HFF-Myc (cell line): ENCODE data around the gene LDB2.

Experiments
- DNase-seq: peaks from one replicate; pipeline ENCODE4 v3.0.0-alpha.2; 2011; ENCODE audit warnings: low read depth; ENCODE audit errors: extremely low read depth
- H3K4me3 ChIP-seq: replicated peaks from 2 replicates; pipeline ENCODE4 v1.5.1; 2011; ENCODE audit warnings: low read depth, mild to moderate bottlenecking, control low read depth, low read length
- CTCF ChIP-seq: IDR thresholded peaks from 2 replicates; pipeline ENCODE4 v1.5.1; 2012; ENCODE audit warnings: mild to moderate bottlenecking, low read depth, low read length, control low read depth; ENCODE audit errors: missing control alignments

LDB2 gene

DNA sequence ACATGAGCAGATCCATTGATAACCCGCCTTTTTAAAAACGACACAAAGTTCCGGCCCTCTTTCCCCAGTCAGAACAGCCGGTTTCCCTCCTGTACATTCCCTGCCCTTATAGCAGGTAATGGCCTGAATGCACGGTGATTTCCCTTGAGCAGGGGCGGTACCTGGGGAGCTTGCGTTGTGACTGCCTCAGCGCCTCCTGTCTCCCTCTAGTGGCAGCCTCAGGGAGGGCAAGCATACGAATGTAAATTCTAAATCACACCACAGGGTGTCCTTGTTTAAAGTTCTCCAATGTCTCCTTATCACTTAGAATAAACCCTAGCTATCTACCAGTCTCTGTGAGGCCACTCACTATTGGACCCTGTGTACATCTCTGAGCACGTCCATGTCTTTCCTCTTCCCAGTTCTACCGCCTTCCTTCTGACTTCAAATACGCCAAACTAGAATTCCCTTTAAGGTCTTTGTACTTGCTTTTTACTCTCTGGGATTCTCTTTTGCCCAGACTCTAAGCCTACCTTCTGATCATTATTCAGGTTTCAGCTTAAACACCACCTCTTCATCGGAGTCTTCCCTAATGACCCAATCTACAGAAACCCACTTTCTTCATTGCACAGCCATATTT is 18.4 kb upstream of the LDB2 start:
- TF ChIP-seq CTCF, result peak; percentile 79
- DNase-seq, result peak; percentile 14
- H3K4me3 ChIP-seq, result no peak overlapping the region

- no peak for TF ChIP-seq CTCF
- H3K4me3 ChIP-seq, result no peak overlapping the region
- DNase-seq, result no peak
Measured at GRCh38 chr4:16916031-16916430, 17.6 kb upstream of the LDB2 start.

GRCh38 chr4:16914208-16914607 is 15.8 kb upstream of the LDB2 start:
- no peak for DNase-seq
- H3K4me3 ChIP-seq, result no peak overlapping the region
- peak; percentile 34 for TF ChIP-seq CTCF

DNA sequence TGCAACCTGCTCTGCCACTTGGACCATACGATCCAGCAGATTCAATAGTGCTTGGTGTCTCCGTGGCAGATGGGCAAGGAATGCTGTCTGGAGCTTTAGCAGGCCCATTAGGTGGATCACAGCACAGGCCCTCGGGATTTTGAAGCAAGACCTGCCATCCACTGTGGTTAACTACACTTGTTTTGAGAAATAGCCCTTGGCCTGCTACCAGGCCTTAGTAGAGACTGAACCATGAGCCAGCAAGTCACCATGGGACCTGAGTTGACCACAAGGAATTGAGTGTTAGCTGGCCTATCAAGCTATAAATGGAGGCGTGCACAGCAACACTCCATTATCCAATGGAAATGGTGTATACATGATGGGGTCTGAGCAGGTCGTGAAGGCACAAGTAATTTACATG is 14.5 kb upstream of the LDB2 start:
- DNase-seq, result no peak
- no peak overlapping the region for H3K4me3 ChIP-seq
- TF ChIP-seq CTCF, result no peak

DNA sequence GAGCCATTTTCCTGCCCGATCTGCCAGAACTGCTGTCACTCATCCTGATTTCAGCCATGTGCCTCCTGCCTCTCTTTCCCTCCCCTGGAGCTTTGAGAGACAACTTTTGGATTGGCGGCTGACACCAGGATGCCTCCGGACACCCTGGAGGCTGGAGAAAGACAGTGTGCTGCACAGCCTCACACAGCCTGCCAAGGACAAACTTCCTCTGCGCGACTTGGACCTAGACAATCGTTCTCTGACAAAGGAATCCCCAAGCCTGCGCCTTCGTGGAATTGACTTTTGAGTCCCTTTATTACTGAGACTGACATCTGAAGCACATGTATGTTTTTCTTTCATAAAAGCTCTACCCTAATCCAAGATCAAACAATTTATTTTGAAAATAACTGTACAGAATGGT is 10.8 kb upstream of the LDB2 start:
- no peak for TF ChIP-seq CTCF
- no peak for DNase-seq
- no peak overlapping the region for H3K4me3 ChIP-seq

DNA sequence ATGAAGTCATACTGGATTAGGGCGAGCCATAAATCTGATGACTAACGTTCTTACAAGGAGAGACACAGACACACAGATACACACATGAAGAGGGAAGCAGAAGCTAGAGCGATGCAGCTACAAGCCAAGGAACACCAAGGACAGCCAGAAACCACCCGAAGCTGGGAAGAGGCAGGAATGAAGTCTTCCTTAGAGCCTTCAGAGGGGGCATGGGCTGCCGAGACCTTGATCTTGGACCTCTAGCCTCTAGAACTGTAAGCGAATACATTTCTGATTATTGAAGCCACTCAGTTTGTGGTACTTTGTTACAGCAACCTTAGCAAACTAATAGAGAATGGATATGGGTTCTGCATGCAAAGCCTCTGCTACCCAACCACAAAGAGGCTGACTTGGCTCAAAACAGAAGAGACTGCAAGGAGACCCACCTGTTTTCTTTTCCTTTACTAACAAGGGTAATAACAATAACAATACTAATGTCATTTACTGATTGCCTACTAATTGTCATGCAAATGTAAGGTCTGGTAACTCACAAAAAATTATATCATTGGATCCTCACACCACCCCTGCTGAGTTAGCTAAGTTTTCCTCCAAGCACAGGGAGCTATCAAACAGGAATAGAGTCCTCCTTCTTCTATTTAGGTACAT is 10.1 kb upstream of the LDB2 start:
- TF ChIP-seq CTCF, result no peak
- no peak for DNase-seq
- H3K4me3 ChIP-seq, result no peak overlapping the region
